Immature natural killer cell (primary cell): ENCODE data around the gene CT45A9. TPM values are rescaled to one million over a fixed set of nuclear protein-coding genes. Genes with fewer than 3 reads are reported as not detected.
"Not testable (repeated sequence)": the region's sequence is repeated elsewhere in the genome, so short reads cannot be mapped to it uniquely, and the experiment has no call there.

Experiments
- DNase-seq, 3 donors: peaks; one replicate each; pipeline ENCODE4 v3.0.0; 2022; ENCODE audit warnings: mixed read lengths in 1 of 3
- H3K27ac Mint-ChIP-seq, 6 donors: one replicate each; pipeline ENCODE4 v1.8.0; 2020; ENCODE audit warnings: mixed read lengths in 6 of 6, mild to moderate bottlenecking in 5 of 6, inconsistent platforms in 4 of 6, moderate library complexity in 3 of 6
- H3K27me3 Mint-ChIP-seq, 3 donors: one replicate each; pipeline ENCODE4 v1.8.0; 2020 to 2021; ENCODE audit warnings: low read depth in 3 of 3, mild to moderate bottlenecking in 3 of 3, mixed read lengths in 3 of 3, moderate library complexity in 3 of 3, inconsistent platforms in 1 of 3
- H3K36me3 Mint-ChIP-seq, 3 donors: one replicate each; pipeline ENCODE4 v1.8.0; 2020; ENCODE audit warnings: mixed read lengths in 3 of 3, inconsistent platforms in 2 of 3, mild to moderate bottlenecking in 2 of 3
- H3K4me1 Mint-ChIP-seq, 2 donors: one replicate each; pipeline ENCODE4 v1.8.0; 2020; ENCODE audit warnings: inconsistent platforms in 2 of 2, mild to moderate bottlenecking in 2 of 2, mixed read lengths in 2 of 2, moderate library complexity in 1 of 2
- H3K4me3 Mint-ChIP-seq, 5 donors: one replicate each; pipeline ENCODE4 v1.8.0; 2020; ENCODE audit warnings: mild to moderate bottlenecking in 5 of 5, mixed read lengths in 5 of 5, inconsistent platforms in 3 of 5, moderate library complexity in 3 of 5
- H3K9me3 Mint-ChIP-seq, 6 donors: one replicate each; pipeline ENCODE4 v1.8.0; 2020; ENCODE audit warnings: mild to moderate bottlenecking in 6 of 6, mixed read lengths in 6 of 6, inconsistent platforms in 4 of 6, moderate library complexity in 3 of 6
- polyA plus RNA-seq, 3 donors: library from polyadenylated mRNA; unstranded; fragments of 300-500 nt; fragmentation: Illumina TruSeq; gene quantifications; one replicate each; pipeline ENCODE4 v1.2.3, GENCODE V29; 2021

The CT45A9 gene
- not detected for polyA plus RNA-seq

DNA sequence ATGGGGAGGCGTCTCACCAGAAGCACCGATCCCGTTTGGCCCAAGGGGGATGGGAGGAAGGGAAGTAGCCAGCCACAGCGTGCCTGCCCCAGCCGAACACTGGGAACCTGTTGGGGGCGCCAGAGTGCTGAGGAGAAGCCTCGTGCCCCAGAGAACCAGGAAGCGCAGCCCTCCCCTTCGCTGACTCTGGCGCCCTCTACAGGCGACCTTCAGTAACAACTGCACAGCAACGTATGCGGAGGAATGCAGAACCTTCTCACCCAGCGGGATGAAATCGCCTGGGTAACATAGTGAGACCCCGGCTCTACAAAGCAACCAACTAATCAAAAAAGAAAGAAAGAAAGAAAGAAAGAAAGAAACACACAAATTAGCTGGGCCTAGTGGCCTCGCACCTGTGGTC lies at the start of gene CT45A9:
CT45A9 (minus strand) TSS at position 101 of the 400 bp plus-strand sequence. CDS start 3,751 bp downstream, outside the sequence.
- DNase-seq, H3K9me3 Mint-ChIP-seq, H3K4me1 Mint-ChIP-seq, H3K27ac Mint-ChIP-seq, H3K36me3 Mint-ChIP-seq, H3K4me3 Mint-ChIP-seq, H3K27me3 Mint-ChIP-seq: not testable (repeated sequence)

- H3K27ac Mint-ChIP-seq, H3K4me1 Mint-ChIP-seq, H3K36me3 Mint-ChIP-seq, H3K27me3 Mint-ChIP-seq, DNase-seq, H3K9me3 Mint-ChIP-seq, H3K4me3 Mint-ChIP-seq: not testable (repeated sequence)
These were observed 48.9 kb upstream of the CT45A9 start for GRCh38 chrX:135920516-135920915.

GRCh38 chrX:135914404-135914803 lies 42.8 kb upstream of the CT45A9 start:
- Mint-ChIP-seq H3K27ac (no peak overlapping the region), H3K4me3 (no peak overlapping the region), H3K36me3 (no peaks in the 10 kb centered on the region), H3K27me3 (peaks cover 0 to 8% (median 2%) of the 10 kb centered on the region in 3 donors), H3K9me3 (no peaks in the 10 kb centered on the region), H3K4me1 (no peaks in the 10 kb centered on the region)
- DNase-seq: no peak

DNA sequence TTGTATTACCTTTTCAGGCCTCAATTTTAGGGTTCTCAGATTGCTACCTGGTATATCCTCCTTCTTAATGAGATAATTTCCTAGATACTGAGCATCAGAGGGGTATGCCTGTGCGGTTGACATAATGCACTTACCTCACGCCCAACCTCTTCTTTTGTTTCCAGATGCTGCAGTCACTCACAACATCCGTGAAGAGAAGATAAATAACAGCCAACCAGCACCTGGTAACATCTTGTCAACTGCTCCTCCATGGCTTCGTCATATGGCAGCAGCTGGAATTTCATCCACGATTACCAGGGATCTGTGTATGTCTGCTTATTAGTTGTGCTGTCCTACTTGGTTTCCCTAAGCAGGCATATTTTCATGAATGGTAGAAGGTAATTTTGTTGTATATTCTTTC lies 38.6 kb upstream of the CT45A9 start:
- Mint-ChIP-seq H3K36me3 (no peaks in the 10 kb centered on the region), H3K4me3 (no peak overlapping the region), H3K9me3 (peaks cover 0 to 1% (median 0%) of the 10 kb centered on the region in 6 donors), H3K27me3 (peaks cover 0 to 2% (median 0%) of the 10 kb centered on the region in 3 donors), H3K4me1 (no peaks in the 10 kb centered on the region), H3K27ac (no peak overlapping the region)
- no peak for DNase-seq

DNA sequence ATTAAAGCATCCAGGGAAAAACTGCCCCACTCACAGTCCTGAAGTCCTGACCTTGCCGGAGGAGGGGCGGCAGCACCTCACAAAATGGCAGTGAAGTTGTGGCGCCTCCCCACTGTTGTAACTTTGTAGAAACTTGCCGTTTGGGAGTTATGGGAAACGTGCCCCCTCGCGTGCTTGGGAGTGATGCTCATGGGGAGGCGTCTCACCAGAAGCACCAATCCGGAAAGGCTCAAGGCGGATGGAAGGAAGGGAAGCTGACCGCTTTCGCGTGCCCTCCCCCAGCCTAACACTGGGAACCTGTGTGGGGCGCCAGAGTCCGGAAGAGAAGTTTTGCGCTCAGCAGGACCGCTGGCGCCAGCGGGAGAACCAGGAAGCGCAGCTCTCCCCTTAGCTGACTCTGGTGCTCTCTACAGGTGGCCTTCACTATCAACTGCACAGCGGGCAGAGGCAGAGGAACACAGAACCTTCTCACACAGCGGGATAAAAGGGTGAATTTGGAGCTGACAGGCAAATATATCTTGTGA lies 21.7 kb upstream of the CT45A9 start, which contains the start of the genes CT45A10 and SAGE1:
CT45A10 (minus strand) TSS at position 151 of the 524 bp plus-strand sequence. CDS start 8,100 bp downstream, outside the sequence.
SAGE1 (plus strand) TSS at position 423 of the 524 bp plus-strand sequence. CDS start 2,527 bp downstream, outside the sequence.
- Mint-ChIP-seq H3K36me3 (no peaks in the 10 kb centered on the region), H3K9me3 (no peaks in the 10 kb centered on the region), H3K4me1 (no peaks in the 10 kb centered on the region), H3K27ac (no peak within 1 kb of the TSS), H3K27me3 (peaks cover 0 to 2% (median 0%) of the 10 kb centered on the region in 3 donors), H3K4me3 (no peak within 1 kb of the TSS)
- no peak for DNase-seq

- Mint-ChIP-seq H3K4me1 (no peaks in the 10 kb centered on the region), H3K27me3 (no peaks in the 10 kb centered on the region), H3K36me3 (no peaks in the 10 kb centered on the region), H3K9me3 (no peaks in the 10 kb centered on the region), H3K27ac (no peak overlapping the region), H3K4me3 (no peak overlapping the region)
- no peak for DNase-seq
These were observed 21.2 kb upstream of the CT45A9 start for GRCh38 chrX:135892781-135893180.

DNA sequence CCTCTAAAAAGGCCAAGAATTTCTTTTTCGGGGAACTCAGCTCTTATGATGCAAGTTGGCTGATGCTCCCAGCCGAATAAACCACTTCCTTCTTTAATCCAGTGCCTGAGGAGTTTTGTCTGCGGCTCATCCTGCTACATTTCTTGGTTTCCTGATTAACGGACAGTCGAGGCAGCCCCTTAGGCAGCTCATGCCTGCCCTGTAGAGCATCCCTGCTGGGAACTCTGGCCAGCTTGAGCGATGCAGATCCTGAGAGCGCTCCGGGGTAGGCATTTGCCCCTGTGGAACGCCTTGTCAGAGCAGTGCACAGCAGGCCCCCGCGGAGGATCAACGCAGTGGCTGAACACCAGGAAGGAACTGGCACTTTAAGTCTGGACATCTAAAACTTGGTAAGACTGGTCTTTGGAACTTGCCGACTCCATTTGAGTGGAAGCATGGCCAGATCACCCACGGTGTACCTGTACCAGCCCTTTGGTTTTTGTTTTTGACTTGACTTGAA lies 18.5 kb upstream of the CT45A9 start:
- H3K36me3 Mint-ChIP-seq: no peaks in the 10 kb centered on the region
- no peaks in the 10 kb centered on the region for H3K27me3 Mint-ChIP-seq
- no peak for DNase-seq
- H3K27ac Mint-ChIP-seq: no peak overlapping the region
- no peaks in the 10 kb centered on the region for H3K4me1 Mint-ChIP-seq
- H3K4me3 Mint-ChIP-seq: no peak overlapping the region
- H3K9me3 Mint-ChIP-seq: no peaks in the 10 kb centered on the region

GRCh38 chrX:135888976-135889375 lies 17.4 kb upstream of the CT45A9 start:
- H3K27ac Mint-ChIP-seq, H3K4me3 Mint-ChIP-seq, H3K36me3 Mint-ChIP-seq, H3K27me3 Mint-ChIP-seq, H3K4me1 Mint-ChIP-seq, H3K9me3 Mint-ChIP-seq: not testable (repeated sequence)
- DNase-seq: peak in 2 of 3 donors; percentile 2 to 15

GRCh38 chrX:135888230-135888629 lies 16.6 kb upstream of the CT45A9 start:
- not testable (repeated sequence) for H3K36me3 Mint-ChIP-seq, H3K4me1 Mint-ChIP-seq, H3K4me3 Mint-ChIP-seq, H3K27ac Mint-ChIP-seq, H3K27me3 Mint-ChIP-seq, DNase-seq, H3K9me3 Mint-ChIP-seq

DNA sequence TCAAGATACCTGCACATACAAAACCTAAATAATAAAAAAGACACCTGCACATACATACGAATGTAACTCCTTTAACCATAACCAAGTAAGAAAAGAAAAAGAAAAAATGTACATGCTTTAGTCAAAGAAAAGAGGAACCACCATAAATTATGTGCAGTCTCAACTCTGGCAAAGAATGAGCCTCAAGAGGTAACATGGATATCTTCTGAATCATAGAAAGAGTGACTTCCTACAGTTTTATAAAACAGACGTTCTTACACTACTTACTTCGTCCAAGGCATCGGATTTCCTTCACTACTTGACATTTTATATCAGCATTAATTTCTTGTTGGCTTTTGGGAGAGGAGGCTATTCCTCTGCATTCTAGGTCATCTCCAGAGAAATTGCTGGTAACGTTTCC lies 11.1 kb upstream of the CT45A9 start:
- not testable (repeated sequence) for H3K27ac Mint-ChIP-seq, H3K4me1 Mint-ChIP-seq, H3K36me3 Mint-ChIP-seq

DNA sequence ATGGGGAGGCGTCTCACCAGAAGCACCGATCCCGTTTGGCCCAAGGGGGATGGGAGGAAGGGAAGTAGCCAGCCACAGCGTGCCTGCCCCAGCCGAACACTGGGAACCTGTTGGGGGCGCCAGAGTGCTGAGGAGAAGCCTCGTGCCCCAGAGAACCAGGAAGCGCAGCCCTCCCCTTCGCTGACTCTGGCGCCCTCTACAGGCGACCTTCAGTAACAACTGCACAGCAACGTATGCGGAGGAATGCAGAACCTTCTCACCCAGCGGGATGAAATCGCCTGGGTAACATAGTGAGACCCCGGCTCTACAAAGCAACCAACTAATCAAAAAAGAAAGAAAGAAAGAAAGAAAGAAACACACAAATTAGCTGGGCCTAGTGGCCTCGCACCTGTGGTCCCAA lies 17.2 kb downstream of the CT45A9 start, which contains the start of gene CT45A8:
CT45A8 (minus strand) TSS at position 101 of the 400 bp plus-strand sequence. CDS start 3,755 bp downstream, outside the sequence.
- not testable (repeated sequence) for DNase-seq, H3K4me3 Mint-ChIP-seq, H3K27me3 Mint-ChIP-seq, H3K27ac Mint-ChIP-seq, H3K4me1 Mint-ChIP-seq, H3K9me3 Mint-ChIP-seq, H3K36me3 Mint-ChIP-seq

More for the DNA sequence above, 11.1 kb upstream of the CT45A9 start:
- H3K27me3 Mint-ChIP-seq, H3K9me3 Mint-ChIP-seq, DNase-seq, H3K4me3 Mint-ChIP-seq: not testable (repeated sequence)

DNA sequence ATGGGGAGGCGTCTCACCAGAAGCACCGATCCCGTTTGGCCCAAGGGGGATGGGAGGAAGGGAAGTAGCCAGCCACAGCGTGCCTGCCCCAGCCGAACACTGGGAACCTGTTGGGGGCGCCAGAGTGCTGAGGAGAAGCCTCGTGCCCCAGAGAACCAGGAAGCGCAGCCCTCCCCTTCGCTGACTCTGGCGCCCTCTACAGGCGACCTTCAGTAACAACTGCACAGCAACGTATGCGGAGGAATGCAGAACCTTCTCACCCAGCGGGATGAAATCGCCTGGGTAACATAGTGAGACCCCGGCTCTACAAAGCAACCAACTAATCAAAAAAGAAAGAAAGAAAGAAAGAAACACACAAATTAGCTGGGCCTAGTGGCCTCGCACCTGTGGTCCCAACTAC lies 34.4 kb downstream of the CT45A9 start, which contains the start of gene CT45A7:
CT45A7 (minus strand) TSS at position 101 of the 400 bp plus-strand sequence. CDS start 3,747 bp downstream, outside the sequence.
- H3K36me3 Mint-ChIP-seq, DNase-seq, H3K4me1 Mint-ChIP-seq, H3K9me3 Mint-ChIP-seq, H3K27ac Mint-ChIP-seq, H3K4me3 Mint-ChIP-seq, H3K27me3 Mint-ChIP-seq: not testable (repeated sequence)

DNA sequence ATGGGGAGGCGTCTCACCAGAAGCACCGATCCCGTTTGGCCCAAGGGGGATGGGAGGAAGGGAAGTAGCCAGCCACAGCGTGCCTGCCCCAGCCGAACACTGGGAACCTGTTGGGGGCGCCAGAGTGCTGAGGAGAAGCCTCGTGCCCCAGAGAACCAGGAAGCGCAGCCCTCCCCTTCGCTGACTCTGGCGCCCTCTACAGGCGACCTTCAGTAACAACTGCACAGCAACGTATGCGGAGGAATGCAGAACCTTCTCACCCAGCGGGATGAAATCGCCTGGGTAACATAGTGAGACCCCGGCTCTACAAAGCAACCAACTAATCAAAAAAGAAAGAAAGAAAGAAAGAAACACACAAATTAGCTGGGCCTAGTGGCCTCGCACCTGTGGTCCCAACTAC lies 51.7 kb downstream of the CT45A9 start, which contains the start of gene CT45A2:
CT45A2 (minus strand) TSS at position 101 of the 400 bp plus-strand sequence. CDS start 3,747 bp downstream, outside the sequence.
- H3K27ac Mint-ChIP-seq, H3K9me3 Mint-ChIP-seq, H3K4me1 Mint-ChIP-seq, H3K4me3 Mint-ChIP-seq, DNase-seq, H3K27me3 Mint-ChIP-seq, H3K36me3 Mint-ChIP-seq: not testable (repeated sequence)
